NCI-H1105 treated with DMSO at 0.1 percent for 48 hours (cell line): ENCODE data around the gene GZMH.
"Not testable (repeated sequence)": the region's sequence is repeated elsewhere in the genome, so short reads cannot be mapped to it uniquely, and the experiment has no call there.

Source experiments
- DNase-seq: peaks from one replicate; lab custom pipeline; 2025; lab: John Stamatoyannopoulos, UW

Gene GZMH

GRCh38 chr14:24595073-24595808 is 14.2 kb downstream of the GZMH start:
- DNase-seq = no peak

GRCh38 chr14:24591004-24591403 is 18.5 kb downstream of the GZMH start:
- not testable (repeated sequence) for DNase-seq

- DNase-seq = not testable (repeated sequence)
These were observed 25.1 kb downstream of the GZMH start for GRCh38 chr14:24584402-24584801.

DNA sequence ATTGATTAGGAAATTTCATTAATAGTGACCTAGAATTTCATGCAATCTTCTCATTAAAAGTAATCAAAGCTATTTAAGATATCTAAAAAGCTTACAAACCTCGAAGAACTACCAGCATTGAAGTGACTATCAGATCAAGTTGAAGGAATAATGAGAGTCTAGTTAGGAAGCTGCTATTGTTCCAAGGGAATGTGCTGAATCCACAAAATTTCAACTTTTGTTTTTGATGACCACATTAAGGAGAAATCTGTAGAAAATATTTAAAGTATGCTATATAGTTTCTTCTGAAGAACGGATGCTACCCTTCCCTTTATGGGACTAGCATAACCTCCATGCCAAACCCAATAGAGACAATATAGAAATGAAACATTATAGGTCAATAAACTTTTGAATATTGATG is 30.9 kb downstream of the GZMH start:
- DNase-seq = no peak

GRCh38 chr14:24576771-24577170 is 32.7 kb downstream of the GZMH start:
- no peak for DNase-seq

GRCh38 chr14:24576182-24576581 is 33.3 kb downstream of the GZMH start, which contains the start of gene CTSG:
Gene CTSG, minus strand, starts transcription at chr14:24576250. Its CDS starts 27 bp downstream, at chr14:24576223.
- DNase-seq = no peak

DNA sequence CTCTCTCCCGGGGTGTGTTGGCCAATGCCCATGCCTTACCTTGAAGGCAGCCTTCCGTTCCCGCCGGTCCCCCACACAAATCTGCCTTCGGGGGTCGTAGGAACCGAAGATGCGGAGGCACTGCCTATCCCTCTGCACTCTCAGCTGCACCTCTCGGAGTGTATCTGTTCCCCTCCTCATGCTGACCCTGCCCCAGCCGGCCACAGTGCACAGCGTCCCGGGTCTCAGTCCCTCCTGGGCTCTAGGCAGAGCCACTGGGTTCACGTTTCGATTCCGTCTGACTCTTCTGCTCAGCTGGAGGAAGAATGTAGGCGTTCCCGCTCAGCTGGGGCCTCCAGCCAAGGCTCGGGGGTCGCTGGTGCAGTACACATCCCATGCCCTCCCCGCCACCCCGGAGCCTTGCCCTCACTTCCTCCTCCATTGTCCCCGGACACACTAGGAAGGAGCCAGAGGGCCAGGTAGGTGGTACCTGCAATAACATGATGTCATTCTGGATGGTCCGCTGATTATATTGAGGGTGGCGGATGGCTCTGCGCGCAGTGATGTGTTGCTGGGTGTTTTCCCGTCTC is 35.2 kb downstream of the GZMH start:
- DNase-seq = no peak

DNA sequence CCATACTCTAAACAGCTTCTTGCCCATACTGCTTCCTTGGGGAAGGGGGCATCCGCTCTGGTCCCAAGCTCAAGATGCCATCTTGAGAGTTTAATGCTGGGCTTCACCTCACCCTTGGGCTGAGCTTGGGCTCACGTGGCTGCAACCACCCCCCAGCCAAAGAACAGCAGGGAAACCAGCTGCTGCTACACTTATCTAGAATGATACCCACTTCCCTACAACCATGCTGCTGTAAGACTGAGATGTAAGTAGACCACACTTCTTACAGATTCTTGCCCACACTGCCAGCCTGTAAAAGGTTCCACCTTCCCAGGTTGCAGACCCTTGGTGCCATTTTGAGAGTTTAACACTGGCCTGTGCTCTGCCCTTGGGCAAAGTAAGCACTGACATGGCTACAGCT is 43.2 kb downstream of the GZMH start:
- no peak for DNase-seq

DNA sequence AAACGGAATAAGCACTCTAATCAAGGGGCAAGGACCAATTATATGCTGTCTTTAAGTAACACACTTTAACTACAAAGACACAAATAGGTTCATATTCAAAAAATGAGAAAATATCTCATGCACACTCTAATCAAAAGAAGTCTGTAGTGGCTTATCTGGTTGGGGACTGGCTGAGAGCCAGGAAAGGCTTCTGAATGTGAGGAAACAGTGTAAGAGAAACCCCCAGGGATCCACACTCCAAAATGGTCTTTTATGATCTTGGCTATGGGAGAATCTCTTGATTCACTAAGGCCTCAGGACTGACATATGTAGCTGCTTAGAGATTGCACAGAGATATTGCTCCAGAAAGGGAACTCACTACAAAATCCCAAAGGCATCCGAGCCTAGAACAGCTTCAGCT is 43.7 kb downstream of the GZMH start:
- DNase-seq = no peak

- DNase-seq = no peak
These were observed 46.0 kb downstream of the GZMH start for GRCh38 chr14:24563505-24563904.

DNA sequence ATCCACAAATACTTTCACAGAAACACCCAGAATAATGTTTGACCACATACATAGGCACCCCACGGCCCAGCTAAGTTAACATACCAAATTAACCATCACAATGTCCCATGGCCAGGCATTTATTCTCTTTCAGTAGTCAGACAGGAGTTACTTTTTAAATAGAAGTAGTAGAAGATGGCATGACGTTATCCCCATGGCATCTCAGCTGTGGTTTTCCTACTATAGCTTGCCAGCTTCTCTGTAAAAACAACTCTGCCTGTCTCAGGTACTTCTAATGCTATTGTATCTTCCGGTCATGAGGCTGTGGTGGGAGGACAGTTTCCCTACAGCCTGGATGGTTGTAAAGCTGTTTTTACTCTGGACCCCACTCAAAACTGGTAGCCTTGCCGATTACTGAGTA is 52.7 kb downstream of the GZMH start:
- no peak for DNase-seq
